GM21526 (cell line): ENCODE results near the gene MOGAT3.

Source experiments
- ATAC-seq: cut with Tn5 transposase; IDR thresholded peaks from one replicate; pipeline ENCODE4 v1.9.1; 2021; ENCODE audit warnings: moderate library complexity; ENCODE audit not compliant: unreplicated experiment, low FRiP score

MOGAT3 gene

DNA sequence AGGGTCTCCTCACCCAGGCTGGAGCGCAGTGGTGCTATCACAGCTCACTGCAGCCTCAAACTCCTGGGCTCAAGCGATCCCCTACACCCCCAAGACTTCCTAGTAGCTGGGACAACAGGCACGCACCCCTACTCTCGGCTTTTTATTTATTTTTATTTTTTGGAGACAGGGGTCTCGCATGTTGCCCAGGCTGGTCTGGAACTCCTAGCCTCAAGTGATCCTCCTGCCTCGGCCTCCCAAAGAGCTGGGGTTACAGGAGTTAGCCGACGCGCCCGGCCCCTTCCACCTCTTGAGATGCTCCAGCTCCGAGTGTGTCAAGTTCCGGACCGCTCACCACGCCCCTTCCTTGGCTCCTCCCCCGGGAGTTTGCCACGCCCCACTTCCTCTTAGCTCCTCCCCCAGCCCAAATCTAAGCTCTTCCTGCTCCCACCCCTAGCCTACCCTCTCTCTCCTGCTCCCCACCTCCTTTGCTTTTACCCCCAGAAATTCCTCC, 27.0 kb downstream of the MOGAT3 start:
- ATAC-seq, result no peak

DNA sequence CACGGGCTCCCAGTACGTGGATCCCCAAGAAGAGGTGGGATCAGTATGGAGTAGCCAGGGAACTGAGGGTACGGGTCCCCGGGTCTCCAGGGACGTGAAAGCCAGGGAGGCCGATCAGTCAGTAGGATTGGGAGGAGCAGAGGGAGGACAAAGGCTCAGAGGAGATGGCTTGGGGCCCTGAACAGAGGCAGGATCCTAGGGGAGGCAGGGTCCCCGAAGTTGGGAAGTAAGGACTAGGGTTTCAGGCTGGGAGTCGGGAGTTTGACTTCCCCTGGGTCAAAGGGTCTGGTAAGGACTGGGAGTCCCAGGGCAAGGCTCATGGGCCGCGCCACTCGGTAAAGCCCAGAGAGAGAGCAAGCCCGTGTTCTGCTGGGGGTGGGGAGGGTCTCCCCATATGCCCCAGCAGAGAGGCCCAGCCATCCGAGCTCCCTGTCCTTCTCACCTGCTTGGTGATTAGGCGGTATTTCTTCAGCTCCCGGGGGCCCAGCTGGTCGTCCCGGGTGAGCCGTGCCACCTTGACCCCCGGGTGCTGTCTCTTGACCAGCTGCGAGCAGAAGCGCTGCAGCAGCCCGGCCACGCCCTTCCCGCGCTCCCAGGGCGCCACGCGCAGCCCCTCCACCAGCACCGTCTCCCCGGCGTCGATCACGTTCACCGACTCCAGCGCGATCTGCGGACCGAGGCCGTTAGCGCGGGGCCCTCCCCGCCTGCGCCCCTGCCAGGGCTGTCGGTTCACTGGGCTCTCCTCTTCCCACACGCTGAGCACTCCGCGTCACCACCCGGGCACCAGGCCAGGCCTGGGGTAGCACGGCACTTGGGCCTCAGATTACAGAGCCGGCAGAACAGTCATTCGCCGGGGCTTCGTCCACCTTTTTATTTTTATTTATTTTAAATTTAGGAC, 27.7 kb downstream of the MOGAT3 start:
- no peak for ATAC-seq

DNA sequence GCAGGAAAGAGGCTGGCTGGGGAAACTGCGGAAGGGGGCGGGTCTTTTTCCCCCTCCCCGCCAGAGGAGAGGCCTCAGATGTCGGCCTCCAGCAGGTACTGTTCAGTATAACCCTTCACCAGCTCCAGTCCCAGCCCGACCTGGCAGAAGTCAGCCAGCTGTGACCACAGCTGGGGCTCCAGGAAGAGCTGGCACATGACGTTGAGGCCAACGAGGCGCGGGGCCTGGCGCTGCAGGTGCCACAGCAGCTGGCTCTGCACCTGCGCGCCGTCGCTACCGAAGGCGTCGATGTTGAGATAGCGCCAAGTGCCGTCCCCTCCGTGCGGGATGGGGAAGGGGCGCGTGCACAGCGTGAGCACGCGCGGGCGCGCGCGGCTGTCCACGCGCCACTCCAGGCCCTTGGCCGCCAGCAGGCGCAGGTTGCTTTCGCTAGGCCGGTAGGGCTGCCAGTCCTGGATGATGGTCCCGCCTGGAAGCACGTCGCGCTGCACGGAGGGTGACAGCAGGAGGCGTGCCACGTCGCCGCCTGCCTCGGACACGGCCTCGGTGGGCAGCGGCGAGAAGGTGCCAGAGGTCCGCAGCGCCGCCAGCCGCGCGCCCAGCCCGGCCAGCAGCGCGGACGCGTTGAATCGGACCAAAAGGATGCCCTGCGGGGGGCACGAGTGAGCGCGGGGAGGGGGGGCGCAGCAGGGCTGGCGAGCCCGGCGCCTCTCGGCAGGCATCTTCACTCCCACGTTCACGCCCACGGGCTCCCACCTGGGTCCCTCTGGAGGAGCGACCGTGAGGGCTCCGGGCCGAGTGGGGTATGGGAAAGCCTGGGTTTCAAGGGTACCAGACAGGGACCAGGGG, 28.6 kb downstream of the MOGAT3 start:
- ATAC-seq, result no peak

DNA sequence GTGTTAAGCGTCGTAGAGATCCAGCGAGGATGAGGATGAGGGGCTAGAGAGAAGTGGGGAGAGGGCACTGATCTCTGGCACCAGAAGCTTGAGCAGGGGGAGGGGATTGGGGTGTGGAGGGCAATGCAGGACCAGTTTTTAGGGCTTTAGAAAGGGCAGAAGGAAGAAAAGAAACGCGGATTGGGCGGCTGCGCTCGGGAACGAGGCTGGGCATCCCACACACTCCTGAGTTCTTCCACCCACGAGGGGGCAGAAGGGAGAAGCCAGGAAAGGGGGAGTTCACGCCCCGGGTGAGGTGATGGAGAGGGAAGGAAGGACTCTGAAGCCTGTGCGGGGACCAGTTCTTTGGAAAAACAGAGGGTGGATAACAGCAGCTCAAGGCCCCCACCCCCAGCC, 29.4 kb downstream of the MOGAT3 start:
- ATAC-seq, result no peak

GRCh38 chr7:101170617-101171441, 30.0 kb downstream of the MOGAT3 start:
- ATAC-seq, result no peak

- no peak for ATAC-seq
Observed at GRCh38 chr7:101169838-101170551, 30.8 kb downstream of the MOGAT3 start.

DNA sequence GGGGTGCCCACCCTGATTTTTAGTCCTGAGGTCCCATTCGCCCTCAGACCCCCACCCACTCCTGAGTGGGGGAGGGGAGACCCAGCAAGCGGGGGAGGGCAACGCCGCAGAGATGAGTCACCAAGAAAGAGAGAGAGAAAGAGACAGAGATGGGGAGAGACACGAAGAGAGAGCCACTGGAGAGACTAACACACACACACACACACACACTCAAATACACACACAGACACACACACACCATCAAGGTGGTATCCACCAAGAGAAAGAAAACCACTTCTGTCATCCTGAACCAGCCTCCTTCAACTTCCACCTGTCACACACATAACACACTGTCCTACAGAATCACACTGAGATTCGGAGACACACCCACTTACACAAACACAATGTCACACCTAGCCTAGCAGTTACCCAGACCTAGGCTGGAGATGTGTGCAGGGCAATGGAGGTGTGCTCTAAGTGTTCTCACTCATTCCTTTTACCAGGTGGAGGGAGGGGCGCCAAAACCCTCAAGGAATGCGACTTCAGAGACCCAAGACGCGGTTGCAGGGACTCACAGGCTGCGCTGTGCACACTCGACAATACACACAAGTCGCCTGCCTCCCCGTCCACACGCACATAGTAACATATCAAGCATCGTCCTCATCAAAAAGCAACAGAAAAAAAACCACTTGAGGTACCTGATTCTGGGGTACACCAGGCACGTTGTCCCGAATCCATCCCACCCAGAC, 31.6 kb downstream of the MOGAT3 start:
- no peak for ATAC-seq

DNA sequence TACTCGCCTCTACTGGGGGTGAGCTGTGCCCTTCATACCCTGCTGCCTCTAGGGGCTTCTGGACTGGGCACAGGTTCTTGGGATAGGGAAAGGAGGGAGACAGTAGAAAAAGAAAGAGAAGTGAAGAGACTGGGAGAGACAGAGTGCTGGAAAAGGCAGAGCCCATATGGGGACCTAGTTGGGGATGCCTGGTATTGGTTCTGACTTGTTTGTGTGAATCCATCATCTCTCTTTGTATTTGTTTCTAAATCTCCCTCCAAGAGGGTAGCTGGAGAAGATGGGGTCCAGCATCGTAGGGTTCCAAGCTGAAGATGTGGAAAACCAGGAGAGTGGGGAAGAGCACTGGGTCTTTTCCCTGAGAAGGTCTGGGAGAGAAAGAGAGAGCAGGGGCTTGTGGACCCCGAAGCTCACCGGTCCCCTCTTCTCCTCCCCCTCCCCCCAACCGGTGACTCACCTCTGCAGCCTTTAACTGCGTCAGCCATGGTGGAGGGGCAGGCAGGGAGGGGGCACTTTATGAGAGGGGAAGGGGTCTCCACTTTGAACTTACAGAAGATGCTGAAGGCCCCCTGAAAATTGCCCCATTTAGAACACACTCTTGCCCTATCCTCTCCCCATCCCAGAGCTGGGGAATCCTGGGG, 32.3 kb downstream of the MOGAT3 start:
- no peak for ATAC-seq

- no peak for ATAC-seq
Observed at GRCh38 chr7:101167645-101168411, 33.0 kb downstream of the MOGAT3 start.

DNA sequence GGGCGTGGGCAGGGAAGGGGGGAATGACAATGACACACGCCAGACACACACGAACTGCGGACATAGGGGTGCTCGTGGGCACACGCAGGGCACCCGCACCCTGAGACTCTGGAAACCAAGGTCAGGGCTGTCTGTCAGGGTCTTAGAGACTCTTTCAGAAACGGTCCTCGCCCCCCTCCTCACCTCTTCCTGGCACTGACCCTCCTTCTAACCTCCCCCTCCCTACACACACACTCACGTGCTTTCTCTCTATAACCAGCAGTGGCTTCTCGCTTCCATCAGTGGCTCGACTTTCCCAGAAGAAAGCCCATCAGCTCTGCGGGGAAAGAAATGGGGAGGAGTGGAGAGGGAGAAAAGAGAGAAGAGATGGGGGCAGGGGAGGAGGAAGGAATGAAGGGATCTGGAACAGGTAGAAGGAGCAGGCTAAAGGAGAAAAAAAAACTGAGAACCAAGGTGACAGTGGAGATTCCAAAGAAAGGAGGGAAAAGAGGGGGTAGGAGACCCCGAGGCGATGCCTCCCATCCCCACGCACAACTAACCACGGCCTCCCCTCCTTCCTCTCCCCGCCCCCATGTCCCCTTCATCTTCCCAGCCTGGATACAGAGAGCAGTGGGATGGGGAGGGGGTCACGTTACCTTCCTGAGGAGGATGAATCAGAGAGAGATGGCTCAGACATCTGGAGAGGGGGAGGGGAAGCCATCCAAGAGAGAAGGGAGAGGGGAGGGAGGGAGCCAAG, 33.8 kb downstream of the MOGAT3 start:
- no peak for ATAC-seq

- no peak for ATAC-seq
Observed at GRCh38 chr7:101166648-101166908, 34.3 kb downstream of the MOGAT3 start.

- ATAC-seq, result no peak
Observed at GRCh38 chr7:101165958-101166647, 34.7 kb downstream of the MOGAT3 start.

DNA sequence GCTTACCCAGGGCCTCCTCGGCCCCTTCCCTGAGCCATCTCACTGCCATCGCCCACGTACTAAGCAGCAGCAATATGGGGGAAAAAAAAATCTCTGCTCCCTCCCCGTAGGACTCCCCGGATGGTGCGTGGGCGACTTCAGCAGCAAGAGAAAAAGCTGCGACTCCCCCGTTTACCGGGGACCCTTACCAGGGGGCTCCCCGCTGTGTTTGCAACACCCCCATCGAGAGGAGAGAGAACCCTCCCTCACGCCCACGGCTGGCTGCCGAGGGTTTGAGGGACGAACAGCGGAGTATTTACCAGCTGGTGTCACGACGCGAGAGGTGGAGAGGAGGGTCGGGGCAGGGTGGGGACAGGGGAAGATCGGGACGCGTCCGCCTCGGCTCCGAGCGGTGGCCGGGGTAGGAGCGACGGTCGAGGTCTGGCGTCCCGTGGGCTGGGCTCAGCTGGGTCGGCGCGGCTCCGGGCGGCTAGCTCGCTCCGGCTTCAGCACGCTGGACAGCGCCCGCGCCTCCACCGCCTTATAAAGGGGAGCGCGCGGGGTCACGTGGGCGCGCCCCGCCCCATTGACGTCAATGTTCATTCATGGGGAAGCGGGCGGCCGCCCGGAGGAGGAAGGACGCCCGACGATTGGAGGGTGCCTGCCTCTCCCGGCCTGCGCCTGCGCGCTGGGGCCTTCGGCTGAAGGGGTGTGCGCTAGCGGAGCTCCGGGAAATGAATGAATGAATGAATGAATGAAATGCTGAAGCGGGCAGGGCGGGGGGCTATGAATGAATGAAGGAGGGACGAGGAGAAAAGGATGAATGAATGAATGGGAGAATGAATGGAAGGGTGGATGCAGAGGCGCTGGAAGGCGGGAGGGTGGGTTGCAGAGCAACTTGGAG, 35.5 kb downstream of the MOGAT3 start, which contains the start of gene VGF:
TSS of gene VGF (minus strand) at position 495 of the 883 bp plus-strand sequence. CDS start 726 bp downstream, outside the sequence.
- ATAC-seq, result peak; percentile 74

GRCh38 chr7:101164071-101164840, 36.6 kb downstream of the MOGAT3 start:
- ATAC-seq, result no peak
